Testis (tissue), 2 donors: Measurements from ENCODE around the gene C11orf71.

ENCODE experiments used
- CTCF ChIP-seq, 3 experiments: fragments of 450-650 bp in 2 of 3; fragments of 200-600 bp in 1 of 3; sonication (generic) in 1 of 3; IDR thresholded peaks; one replicate each; pipeline ENCODE4 v1.5.1; 2016 to 2019; ENCODE audit warnings: antibody characterized with exemption in 3 of 3, mild to moderate bottlenecking in 2 of 3, moderate library complexity in 1 of 3
- POLR2A ChIP-seq: fragments of 450-650 bp; IDR thresholded peaks from one replicate; pipeline ENCODE4 v1.6.1; 2017; ENCODE audit warnings: antibody characterized with exemption, mild to moderate bottlenecking, moderate library complexity

GRCh38 chr11:114448749-114449482 is 48.6 kb upstream of the C11orf71 start:
- TF ChIP-seq POLR2A (no peak), CTCF (IDR thresholded peaks at IDR 0.05) (no peak)
